Measurements from ENCODE around the gene ZNF587.
A peak's percentile ranks its signal among the peaks of the same experiment; 100 is the strongest.
"Not testable (repeated sequence)": the region's sequence is repeated elsewhere in the genome, so short reads cannot be mapped to it uniquely, and the experiment has no call there.

Gene ZNF587

DNA sequence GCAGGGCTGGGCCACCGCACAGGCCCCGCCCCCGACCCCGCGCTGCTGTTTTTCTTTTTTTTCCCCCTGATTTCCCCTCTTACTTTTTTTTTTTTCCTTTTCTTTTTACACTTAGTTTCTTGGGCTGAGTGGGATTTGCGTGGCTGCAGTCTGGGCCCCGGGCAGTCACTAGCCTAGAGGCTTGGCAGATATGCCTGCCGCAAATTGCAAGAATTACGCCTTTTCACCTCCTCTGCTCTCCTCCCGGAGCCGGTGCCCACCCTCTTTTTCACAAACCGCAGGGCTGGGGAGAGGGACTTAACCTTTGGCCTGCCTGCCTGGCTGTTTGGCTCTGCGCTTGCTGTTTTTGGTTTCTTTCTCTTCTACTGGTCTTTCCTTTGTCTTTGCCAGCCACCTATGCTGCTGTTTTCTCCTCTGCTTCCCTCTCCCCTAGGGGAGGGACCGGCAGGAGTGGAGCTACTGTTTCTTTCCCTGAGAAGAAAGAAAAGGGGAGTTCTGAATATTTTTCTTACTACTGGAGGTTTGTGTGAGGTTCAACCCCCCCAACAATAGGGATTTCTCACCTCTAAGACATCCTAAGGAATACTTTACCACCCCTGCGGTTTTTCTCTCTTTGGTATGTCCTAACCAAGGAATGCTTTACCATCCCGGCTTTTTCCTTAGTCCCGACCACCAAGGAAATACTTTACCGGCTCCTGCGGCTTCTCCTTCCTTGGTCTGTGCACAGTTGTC lies 45.9 kb upstream of the ZNF587 start:
- H2BK5ac ChIP-seq (ENCODE audit: low read depth, low read length, poor library complexity, severe bottlenecking), result peak overlapping the region; percentile 99
- peak overlapping the region in 1 of 2 experiments; percentile 60 for H3K23ac ChIP-seq (ENCODE audit: low read length in 2 of 2)
- peaks cover 29% of the 10 kb centered on the region for H3K79me1 ChIP-seq (replicated peaks; ENCODE audit: low read length, poor library complexity, severe bottlenecking)
- H3K9me3 ChIP-seq (ENCODE audit: control insufficient read depth, low read length), result no peaks in the 10 kb centered on the region
- peak overlapping the region; percentile 90 for H3K9ac ChIP-seq (ENCODE audit: low read length)
- H2BK120ac ChIP-seq (ENCODE audit: low read depth, low read length), result peak overlapping the region; percentile 98
- WGBS, result 0% methylated on average over 18 of the region's 19 CpGs
- H3K4me1 ChIP-seq (ENCODE audit: control insufficient read depth, insufficient read depth, low read depth, low read length), result peaks cover 9% of the 10 kb centered on the region
- H3K27me3 ChIP-seq (ENCODE audit: control insufficient read depth in 1 of 2, insufficient read depth in 1 of 2, low read length in 2 of 2), result no peaks in the 10 kb centered on the region
- H4K8ac ChIP-seq (ENCODE audit: low read length), result peak overlapping the region; percentile 96
- peak overlapping the region in 1 of 2 experiments; percentile 71 for H3K14ac ChIP-seq (ENCODE audit: low read length in 2 of 2)
- DNase-seq, result peak; percentile 86
- peak overlapping the region; percentile 94 to 95 for H3K4ac ChIP-seq (ENCODE audit: low read depth in 1 of 2, low read length in 2 of 2)
- peaks cover 15 to 24% of the 10 kb centered on the region in 2 experiments for H3K36me3 ChIP-seq (ENCODE audit: control insufficient read depth in 1 of 2, insufficient read depth in 2 of 2, low read depth in 1 of 2, low read length in 2 of 2)
- H2BK12ac ChIP-seq (ENCODE audit: low read length in 2 of 2), result peak overlapping the region in 1 of 2 experiments; percentile 63
- H3K27ac ChIP-seq (ENCODE audit: low read length, poor library complexity, severe bottlenecking), result peak overlapping the region; percentile 100
- peak overlapping the region; percentile 71 to 79 for H3K4me3 ChIP-seq (ENCODE audit: insufficient read depth in 1 of 2, low read depth in 1 of 2, low read length in 2 of 2)
- no peak overlapping the region for H2AFZ ChIP-seq (ENCODE audit: low read depth, low read length)
- H3K18ac ChIP-seq (ENCODE audit: low read depth in 1 of 2, low read length in 2 of 2), result peak overlapping the region; percentile 98 to 99
- H4K91ac ChIP-seq (ENCODE audit: low read length), result peak overlapping the region; percentile 95
- peak overlapping the region; percentile 100 for H2BK15ac ChIP-seq (ENCODE audit: low read depth, poor library complexity, severe bottlenecking)
- peak overlapping the region; percentile 92 for H3K4me2 ChIP-seq (ENCODE audit: low read length, poor library complexity, severe bottlenecking)
- peak overlapping the region; percentile 97 for H2AK5ac ChIP-seq (ENCODE audit: low read length, severe bottlenecking)

DNA sequence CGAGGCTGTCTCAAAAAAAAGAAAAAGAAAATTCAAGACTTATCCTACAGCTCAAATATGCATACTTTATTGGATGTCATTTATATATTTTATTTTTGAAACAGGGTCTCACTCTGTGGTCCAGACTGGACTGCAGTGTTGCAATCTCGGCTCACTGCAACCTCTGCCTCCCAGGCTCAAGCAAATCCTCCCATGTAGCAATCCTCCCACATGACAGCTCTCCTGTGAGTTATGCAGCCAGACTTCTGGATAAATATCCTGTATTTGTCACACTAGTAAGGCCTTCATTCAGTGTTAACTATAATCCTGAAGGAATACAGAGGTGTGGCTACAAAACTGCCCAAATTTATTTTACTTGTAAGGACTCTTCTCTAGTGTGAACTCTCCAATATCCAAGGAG lies 42.1 kb upstream of the ZNF587 start:
- no peak overlapping the region for H2BK12ac ChIP-seq (ENCODE audit: low read length in 2 of 2)
- no peak overlapping the region for H2BK5ac ChIP-seq (ENCODE audit: low read depth, low read length, poor library complexity, severe bottlenecking)
- H2AFZ ChIP-seq (ENCODE audit: low read depth, low read length), result no peak overlapping the region
- peak; percentile 43 for DNase-seq
- no peaks in the 10 kb centered on the region for H3K9me3 ChIP-seq (ENCODE audit: control insufficient read depth, low read length)
- no peak overlapping the region for H3K14ac ChIP-seq (ENCODE audit: low read length in 2 of 2)
- 100% methylated on average over 1 of the region's 2 CpGs for WGBS
- peaks cover 8% of the 10 kb centered on the region for H3K4me1 ChIP-seq (ENCODE audit: control insufficient read depth, insufficient read depth, low read depth, low read length)
- H3K79me1 ChIP-seq (replicated peaks; ENCODE audit: low read length, poor library complexity, severe bottlenecking), result peaks cover 23% of the 10 kb centered on the region
- H3K18ac ChIP-seq (ENCODE audit: low read depth in 1 of 2, low read length in 2 of 2), result no peak overlapping the region
- no peak overlapping the region for H4K91ac ChIP-seq (ENCODE audit: low read length)
- no peak overlapping the region for H3K23ac ChIP-seq (ENCODE audit: low read length in 2 of 2)
- no peak overlapping the region for H3K4me3 ChIP-seq (ENCODE audit: insufficient read depth in 1 of 2, low read depth in 1 of 2, low read length in 2 of 2)
- H2BK15ac ChIP-seq (ENCODE audit: low read depth, poor library complexity, severe bottlenecking), result no peak overlapping the region
- H2AK5ac ChIP-seq (ENCODE audit: low read length, severe bottlenecking), result no peak overlapping the region
- no peak overlapping the region for H3K9ac ChIP-seq (ENCODE audit: low read length)
- H4K8ac ChIP-seq (ENCODE audit: low read length), result no peak overlapping the region
- H3K4me2 ChIP-seq (ENCODE audit: low read length, poor library complexity, severe bottlenecking), result no peak overlapping the region
- no peak overlapping the region for H3K4ac ChIP-seq (ENCODE audit: low read depth in 1 of 2, low read length in 2 of 2)
- no peaks in the 10 kb centered on the region for H3K27me3 ChIP-seq (ENCODE audit: control insufficient read depth in 1 of 2, insufficient read depth in 1 of 2, low read length in 2 of 2)
- no peak overlapping the region for H2BK120ac ChIP-seq (ENCODE audit: low read depth, low read length)
- peaks cover 23 to 37% of the 10 kb centered on the region in 2 experiments for H3K36me3 ChIP-seq (ENCODE audit: control insufficient read depth in 1 of 2, insufficient read depth in 2 of 2, low read depth in 1 of 2, low read length in 2 of 2)
- H3K27ac ChIP-seq (ENCODE audit: low read length, poor library complexity, severe bottlenecking), result no peak overlapping the region

DNA sequence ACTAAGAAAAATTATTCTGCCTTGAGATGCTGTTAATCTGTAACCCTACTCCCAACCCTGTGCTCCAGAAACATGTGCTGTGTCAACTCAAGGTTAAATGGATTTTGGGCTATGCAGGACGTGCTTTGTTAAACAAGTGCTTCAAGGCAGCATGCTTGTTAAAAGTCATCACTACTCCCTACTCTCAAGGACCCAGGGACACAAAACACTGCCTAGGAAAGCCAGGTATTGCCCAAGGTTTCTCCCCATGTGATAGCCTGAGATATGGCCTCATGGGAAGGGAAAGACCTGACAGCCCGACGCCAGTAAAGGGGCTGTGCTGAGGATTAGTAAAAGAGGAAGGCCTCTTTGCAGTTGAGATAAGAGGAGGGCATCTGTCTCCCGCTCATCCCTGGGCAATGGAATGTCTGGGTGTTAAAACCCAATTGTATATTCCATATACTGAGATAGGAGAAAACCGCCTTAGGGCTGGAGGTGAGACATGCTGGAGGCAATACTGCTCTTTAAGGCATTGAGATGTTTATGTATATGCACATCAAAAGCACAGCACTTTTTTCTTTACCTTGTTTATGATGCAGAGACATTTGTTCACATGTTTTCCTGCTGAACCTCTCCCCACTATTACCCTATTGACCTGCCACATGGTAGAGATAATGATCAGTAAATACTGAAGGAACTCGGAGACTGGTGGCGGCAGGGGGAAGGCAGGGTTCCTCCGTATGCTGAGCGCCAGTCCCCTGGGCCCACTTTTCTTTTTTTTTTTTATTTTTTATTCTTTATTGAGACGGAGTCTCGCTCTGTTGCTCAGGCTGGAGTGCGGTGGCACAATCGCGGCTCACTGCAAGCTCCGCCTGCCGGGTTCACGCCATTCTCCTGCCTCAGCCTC lies 39.0 kb upstream of the ZNF587 start:
- Histone ChIP-seq H3K4me1 (ENCODE audit: control insufficient read depth, insufficient read depth, low read depth, low read length) (peaks cover 12% of the 10 kb centered on the region), H3K36me3 (ENCODE audit: control insufficient read depth in 1 of 2, insufficient read depth in 2 of 2, low read depth in 1 of 2, low read length in 2 of 2) (peaks cover 28 to 36% of the 10 kb centered on the region in 2 experiments), H3K79me1 (replicated peaks; ENCODE audit: low read length, poor library complexity, severe bottlenecking) (peaks cover 34% of the 10 kb centered on the region)
- H3K18ac ChIP-seq (ENCODE audit: low read depth in 1 of 2, low read length in 2 of 2); H3K9ac ChIP-seq (ENCODE audit: low read length); H2BK5ac ChIP-seq (ENCODE audit: low read depth, low read length, poor library complexity, severe bottlenecking); H4K91ac ChIP-seq (ENCODE audit: low read length); H3K23ac ChIP-seq (ENCODE audit: low read length in 2 of 2); H3K9me3 ChIP-seq (ENCODE audit: control insufficient read depth, low read length); H3K27ac ChIP-seq (ENCODE audit: low read length, poor library complexity, severe bottlenecking); H2BK120ac ChIP-seq (ENCODE audit: low read depth, low read length); H3K4me2 ChIP-seq (ENCODE audit: low read length, poor library complexity, severe bottlenecking); H2AK5ac ChIP-seq (ENCODE audit: low read length, severe bottlenecking); H2BK12ac ChIP-seq (ENCODE audit: low read length in 2 of 2); H3K4me3 ChIP-seq (ENCODE audit: insufficient read depth in 1 of 2, low read depth in 1 of 2, low read length in 2 of 2); H2AFZ ChIP-seq (ENCODE audit: low read depth, low read length); H3K14ac ChIP-seq (ENCODE audit: low read length in 2 of 2); DNase-seq; H3K27me3 ChIP-seq (ENCODE audit: control insufficient read depth in 1 of 2, insufficient read depth in 1 of 2, low read length in 2 of 2); H3K4ac ChIP-seq (ENCODE audit: low read depth in 1 of 2, low read length in 2 of 2); H4K8ac ChIP-seq (ENCODE audit: low read length); H2BK15ac ChIP-seq (ENCODE audit: low read depth, poor library complexity, severe bottlenecking): not testable (repeated sequence)
- 73% methylated on average over 15 of the region's 17 CpGs for WGBS

DNA sequence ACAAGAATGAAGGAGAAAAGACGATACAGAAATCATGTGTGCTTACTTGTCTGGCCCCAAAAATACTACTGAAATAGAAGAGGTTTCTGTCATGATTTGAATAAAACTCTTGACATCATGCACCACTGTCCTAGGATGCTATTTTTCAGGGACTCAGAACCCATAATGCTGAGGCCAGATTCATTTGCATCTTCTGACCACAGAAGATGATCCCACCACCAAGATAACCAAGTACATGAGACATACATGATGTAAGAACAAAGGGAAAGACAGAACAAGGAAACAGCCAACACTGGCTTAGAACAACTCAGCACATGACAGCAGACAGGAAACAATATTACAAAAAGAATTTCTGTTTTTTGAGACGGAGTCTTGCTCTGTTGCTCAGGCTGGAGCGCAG lies 37.4 kb upstream of the ZNF587 start:
- 98% methylated on average over 3 of the region's 3 CpGs for WGBS
- H4K8ac ChIP-seq (ENCODE audit: low read length), result no peak overlapping the region
- H2BK15ac ChIP-seq (ENCODE audit: low read depth, poor library complexity, severe bottlenecking), result no peak overlapping the region
- H3K18ac ChIP-seq (ENCODE audit: low read depth in 1 of 2, low read length in 2 of 2), result no peak overlapping the region
- no peak overlapping the region for H2BK120ac ChIP-seq (ENCODE audit: low read depth, low read length)
- H2AFZ ChIP-seq (ENCODE audit: low read depth, low read length), result no peak overlapping the region
- H2BK12ac ChIP-seq (ENCODE audit: low read length in 2 of 2), result no peak overlapping the region
- H2BK5ac ChIP-seq (ENCODE audit: low read depth, low read length, poor library complexity, severe bottlenecking), result no peak overlapping the region
- no peak overlapping the region for H4K91ac ChIP-seq (ENCODE audit: low read length)
- no peaks in the 10 kb centered on the region for H3K27me3 ChIP-seq (ENCODE audit: control insufficient read depth in 1 of 2, insufficient read depth in 1 of 2, low read length in 2 of 2)
- H3K4ac ChIP-seq (ENCODE audit: low read depth in 1 of 2, low read length in 2 of 2), result no peak overlapping the region
- peaks cover 18 to 33% of the 10 kb centered on the region in 2 experiments for H3K36me3 ChIP-seq (ENCODE audit: control insufficient read depth in 1 of 2, insufficient read depth in 2 of 2, low read depth in 1 of 2, low read length in 2 of 2)
- no peak overlapping the region for H3K4me3 ChIP-seq (ENCODE audit: insufficient read depth in 1 of 2, low read depth in 1 of 2, low read length in 2 of 2)
- H3K23ac ChIP-seq (ENCODE audit: low read length in 2 of 2), result no peak overlapping the region
- no peak overlapping the region for H2AK5ac ChIP-seq (ENCODE audit: low read length, severe bottlenecking)
- H3K79me1 ChIP-seq (replicated peaks; ENCODE audit: low read length, poor library complexity, severe bottlenecking), result peaks cover 31% of the 10 kb centered on the region
- H3K9me3 ChIP-seq (ENCODE audit: control insufficient read depth, low read length), result no peaks in the 10 kb centered on the region
- DNase-seq, result peak; percentile 18
- H3K9ac ChIP-seq (ENCODE audit: low read length), result no peak overlapping the region
- no peak overlapping the region for H3K4me2 ChIP-seq (ENCODE audit: low read length, poor library complexity, severe bottlenecking)
- no peak overlapping the region for H3K27ac ChIP-seq (ENCODE audit: low read length, poor library complexity, severe bottlenecking)
- no peak overlapping the region for H3K14ac ChIP-seq (ENCODE audit: low read length in 2 of 2)
- H3K4me1 ChIP-seq (ENCODE audit: control insufficient read depth, insufficient read depth, low read depth, low read length), result peaks cover 10% of the 10 kb centered on the region
